Measurements from ENCODE around the gene FHOD1.

The FHOD1 gene

DNA sequence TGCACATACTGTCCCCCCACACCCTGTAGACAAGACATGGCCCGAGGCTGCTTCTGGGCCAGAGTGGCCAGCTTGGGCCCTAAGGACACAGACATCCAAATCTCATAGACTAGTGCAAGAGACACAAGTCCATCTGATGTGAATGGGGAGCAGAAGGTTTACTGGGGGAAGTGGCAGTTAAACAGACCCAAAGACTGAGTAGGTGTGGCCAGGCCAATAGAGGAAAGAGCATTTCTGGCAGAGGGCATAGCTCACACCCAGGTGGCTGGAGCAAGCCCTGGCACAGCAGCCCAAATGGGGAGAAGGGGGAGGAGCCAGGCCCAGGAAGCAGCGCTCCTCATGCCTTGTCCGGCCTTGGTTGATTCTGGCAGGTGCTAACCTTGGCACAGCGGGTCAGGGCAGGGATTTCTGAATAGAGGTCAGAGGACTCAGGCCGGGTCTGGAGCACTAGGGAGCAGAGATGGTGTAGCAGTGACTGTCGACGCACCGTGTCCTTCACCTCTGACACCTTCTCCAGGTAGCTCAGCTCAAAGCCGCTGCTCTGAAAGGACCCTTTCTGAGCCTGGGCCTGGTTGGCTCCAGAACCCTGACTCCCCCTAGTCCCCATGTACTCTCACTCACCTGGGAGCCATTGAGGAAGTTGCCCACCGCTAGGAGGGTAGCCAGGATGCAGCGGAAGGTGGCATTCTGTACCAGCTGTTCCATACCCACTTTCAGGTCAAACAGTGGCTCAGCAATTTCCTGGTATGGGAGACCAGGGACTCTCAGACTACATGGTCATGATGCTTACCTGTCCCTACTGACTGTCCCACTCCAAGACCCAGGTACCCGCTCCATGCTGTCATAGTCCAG, 16.2 kb downstream of the FHOD1 start:
- DNase-seq (ENCODE audit: low spot score), result no peak

DNA sequence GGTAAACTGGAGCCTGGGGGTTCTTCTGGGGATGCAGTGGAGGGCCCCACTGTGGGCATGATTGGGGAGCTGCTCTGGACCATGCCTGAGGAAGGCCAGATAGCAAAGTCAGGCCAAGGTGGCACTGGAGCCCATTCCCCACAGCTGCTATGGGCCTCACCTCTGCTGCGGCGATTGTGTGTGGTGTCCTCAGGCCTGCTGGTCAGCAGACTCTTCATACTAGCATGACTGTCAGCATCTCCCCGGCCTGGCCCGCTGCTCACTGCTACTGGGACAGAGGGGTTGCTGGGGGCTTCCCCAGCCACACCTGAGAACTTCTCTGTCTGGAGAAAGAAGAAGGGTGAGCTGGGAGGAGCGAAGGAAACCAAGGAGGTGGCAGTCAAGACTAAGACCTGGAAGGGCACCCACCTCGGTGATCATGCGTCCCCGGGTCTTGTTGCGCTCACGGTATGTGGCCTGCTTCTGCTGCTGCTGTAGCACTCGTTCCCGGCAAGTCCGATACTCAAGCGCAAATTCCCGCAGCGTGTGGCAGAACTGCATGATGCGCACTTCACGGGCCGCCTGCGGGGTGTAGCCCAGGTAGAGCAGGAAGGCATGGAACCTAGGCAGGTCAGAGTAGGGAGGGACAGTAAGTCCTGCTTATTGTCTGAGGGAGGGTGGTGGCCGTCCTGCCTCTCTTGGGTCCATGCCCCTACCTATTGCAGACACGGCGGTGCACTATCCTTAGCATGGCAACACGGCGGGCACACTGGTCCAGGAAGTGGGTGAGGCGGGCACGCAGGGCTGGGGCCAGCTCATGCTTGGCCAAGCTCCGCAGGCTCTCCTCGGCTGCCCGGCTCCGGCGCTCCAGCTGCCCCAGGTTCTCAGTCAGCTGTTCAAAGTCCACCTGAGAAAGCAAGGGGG, 17.1 kb downstream of the FHOD1 start:
- no peak for DNase-seq (ENCODE audit: low spot score)

DNA sequence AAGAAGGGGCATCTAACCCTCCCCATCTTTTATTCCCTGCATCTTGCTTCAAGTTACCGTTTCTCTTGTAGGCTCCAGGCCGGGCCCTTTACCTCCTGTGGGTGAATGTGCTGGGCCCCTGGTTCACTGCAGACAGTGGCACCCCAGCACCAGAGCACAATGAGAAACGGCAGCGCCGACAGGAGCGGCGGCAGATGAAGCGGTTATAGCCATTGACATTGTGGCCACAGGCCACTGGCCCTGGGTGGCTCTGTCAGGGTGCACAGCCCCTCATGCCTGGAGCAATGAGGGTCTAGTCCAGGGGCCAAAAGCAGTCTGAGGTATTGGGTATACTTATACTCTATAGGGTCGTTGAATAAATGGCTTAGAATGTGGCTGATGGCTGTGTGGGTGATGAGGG, 18.4 kb downstream of the FHOD1 start:
- no peak for DNase-seq (ENCODE audit: low spot score)

DNA sequence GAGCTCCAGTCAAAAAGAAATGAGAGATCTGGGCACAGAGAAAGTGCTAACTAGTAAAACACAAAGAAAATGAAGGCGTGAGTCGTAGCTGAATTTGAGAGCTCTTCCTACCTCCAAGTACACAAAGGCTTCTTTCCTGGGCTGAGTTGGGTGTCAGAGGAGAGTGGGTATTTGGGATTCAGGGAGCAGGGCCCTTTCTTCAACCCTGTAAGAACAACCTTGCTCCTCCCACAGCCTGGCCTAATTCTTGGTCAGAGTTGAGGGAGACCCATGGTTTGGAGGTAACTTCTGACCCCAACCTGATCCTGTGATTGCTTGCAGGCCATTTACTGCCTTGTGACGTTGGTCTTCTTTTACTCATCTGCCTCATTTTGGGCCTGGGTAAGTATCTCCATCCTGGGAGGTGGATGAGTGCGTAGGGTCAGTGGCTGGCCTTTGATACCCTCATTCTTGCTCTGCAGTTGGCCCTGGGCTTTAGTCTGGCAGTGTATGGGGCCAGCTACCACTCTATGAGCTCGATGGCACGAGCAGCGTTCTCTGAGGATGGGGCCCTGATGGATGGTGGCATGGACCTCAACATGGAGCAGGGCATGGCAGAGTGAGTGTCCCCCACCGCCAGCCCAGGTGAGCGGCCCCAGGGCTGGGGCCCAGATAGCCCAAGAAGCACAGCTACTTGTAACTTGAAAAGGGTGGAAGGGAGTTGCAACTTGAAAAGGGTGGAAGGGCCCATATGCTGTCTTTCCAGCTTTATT, 19.1 kb downstream of the FHOD1 start:
- DNase-seq (ENCODE audit: low spot score), result no peak

DNA sequence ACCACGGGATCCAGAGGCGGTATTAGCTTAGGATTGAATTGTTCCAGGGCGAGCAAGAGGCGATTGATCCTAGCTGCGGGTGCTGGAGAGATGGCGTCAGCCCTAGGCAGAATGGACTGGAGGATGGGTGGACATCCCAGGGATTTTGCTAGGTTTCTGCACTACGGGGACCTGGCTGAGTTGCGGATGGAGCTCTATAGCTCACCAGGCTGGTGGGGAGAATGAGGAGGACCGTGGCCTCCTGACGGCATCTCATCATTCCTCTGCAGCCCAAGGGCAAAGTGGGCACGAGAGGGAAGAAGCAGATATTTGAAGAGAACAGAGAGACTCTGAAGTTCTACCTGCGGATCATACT, 19.7 kb downstream of the FHOD1 start:
- no peak for DNase-seq (ENCODE audit: low spot score)

DNA sequence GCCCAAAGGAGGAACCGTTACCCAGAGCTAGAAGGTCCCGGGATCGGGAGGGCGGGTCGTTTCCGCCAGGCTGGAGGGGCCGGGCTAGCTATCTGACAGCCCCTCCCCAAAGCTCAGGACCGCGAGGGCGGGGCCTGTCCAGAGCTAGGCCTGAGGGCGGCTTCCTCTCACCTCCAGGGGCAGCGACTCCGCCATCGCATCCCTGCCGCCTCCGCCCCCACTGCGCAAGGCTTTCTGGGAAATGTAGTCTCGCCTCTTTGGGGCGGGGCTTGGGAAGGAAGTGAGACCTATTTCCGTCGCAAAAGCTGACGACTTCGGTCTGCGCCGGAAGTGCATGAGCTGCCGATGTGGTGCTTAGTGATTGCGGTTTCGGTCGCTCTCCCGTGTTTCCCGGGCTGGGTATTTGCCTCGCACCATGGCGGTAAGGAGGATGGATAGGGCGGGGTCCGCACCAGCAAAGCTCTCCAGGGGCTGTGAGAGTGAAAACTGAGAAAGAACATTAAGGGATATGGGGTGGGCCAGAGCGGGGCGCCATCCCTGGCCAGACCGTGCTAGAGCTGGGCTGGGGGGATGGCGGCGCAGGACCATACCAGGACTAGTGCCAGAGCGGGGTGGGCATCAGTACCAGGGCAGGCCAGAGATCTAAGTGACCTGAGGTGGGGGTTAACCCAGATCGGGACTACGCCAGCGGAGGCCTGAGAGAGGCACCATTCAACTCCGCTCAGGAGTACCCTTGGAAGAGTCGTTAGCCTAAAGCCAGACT, 20.3 kb downstream of the FHOD1 start, which contains the start of gene TMEM208:
Gene TMEM208, plus strand, starts transcription at position 327 of the 763 bp plus-strand sequence. Its CDS starts 89 bp downstream, at position 416.
- peak; percentile 99 for DNase-seq (ENCODE audit: low spot score)

DNA sequence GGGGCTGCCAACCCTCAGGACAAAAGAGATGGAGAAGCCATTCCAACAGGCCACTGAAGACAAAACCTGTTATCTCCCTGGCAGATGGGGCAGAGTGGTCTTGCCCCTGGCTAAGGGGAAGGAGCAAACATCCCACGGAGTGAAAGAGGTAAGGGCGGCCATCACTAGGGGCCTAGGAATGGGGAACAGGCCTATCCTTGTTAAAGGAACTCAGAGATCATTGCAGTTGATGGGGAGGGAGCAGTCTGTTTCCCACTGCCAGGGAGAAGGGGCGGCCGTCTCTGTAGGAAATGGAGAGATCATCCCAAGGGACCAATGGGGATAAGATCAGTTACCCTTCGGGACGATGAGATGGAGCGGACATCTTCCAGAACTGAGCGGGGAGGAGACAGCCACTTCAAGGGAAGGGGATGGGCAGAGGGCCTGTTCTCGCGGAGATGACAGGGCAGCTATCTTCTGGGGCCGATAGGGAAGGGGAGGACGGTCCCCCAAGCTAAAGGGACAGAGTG, 20.9 kb downstream of the FHOD1 start:
- no peak for DNase-seq (ENCODE audit: low spot score)

DNA sequence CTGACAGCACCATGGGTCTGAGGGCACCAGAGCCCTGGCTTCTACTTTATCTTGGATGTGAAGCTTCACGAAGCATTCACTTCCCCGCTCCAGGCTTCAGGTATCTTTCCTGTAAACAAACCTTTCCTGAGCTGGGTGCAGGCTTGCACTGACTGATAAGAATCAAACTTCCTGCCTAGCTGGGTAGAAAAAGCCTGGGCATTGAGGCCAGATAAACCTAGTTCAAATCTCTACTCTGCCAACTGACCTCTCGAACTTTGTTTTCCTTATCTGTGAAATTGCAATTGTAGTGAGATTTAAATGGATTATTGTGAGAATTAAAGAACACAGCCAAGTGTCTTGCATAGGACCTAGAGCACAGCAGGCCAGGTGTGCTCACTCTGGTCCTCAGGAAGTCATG, 23.3 kb downstream of the FHOD1 start:
- no peak for DNase-seq (ENCODE audit: low spot score)

DNA sequence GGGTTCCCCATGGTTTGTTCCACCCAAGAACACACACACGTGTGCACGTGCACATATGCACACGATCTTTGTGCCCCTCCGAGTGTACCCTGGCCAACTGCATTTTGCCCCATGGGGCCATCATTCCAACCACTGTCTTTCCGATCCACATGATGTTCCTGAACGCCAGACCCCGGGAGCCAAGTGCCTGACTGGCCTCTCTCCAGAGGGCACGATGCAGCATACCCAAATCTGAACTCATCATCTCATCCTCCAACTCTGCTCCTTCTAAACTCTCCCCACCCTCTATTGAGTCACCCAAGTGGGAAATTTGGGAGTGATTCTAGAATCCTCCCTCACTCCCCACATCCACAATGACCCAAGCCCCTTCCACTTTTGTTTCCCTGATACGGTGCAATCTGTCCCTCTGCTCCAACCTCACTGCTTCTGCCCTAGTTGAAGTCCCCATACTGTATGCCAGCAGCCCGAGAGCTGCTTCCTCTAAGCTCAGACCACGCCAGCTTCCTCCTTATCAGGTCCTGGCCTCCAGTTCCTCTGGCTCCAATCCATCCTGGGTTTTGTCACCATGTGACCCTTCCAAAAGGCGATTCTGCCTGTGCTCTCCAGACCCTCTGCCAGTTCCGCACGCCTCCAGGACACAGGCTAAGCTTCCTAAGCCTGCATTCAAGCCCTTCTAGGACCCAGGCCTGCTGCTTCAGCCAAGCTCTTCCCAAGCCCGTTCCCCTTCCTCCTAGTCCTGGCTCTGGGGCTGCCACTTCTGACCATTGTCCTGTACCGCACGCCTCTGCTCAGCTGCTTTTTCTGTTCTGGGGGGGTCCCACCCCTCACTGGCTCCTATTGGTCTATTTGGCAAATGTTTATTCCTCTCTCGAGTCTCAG, 30.4 kb downstream of the FHOD1 start:
- no peak for DNase-seq (ENCODE audit: low spot score)

DNA sequence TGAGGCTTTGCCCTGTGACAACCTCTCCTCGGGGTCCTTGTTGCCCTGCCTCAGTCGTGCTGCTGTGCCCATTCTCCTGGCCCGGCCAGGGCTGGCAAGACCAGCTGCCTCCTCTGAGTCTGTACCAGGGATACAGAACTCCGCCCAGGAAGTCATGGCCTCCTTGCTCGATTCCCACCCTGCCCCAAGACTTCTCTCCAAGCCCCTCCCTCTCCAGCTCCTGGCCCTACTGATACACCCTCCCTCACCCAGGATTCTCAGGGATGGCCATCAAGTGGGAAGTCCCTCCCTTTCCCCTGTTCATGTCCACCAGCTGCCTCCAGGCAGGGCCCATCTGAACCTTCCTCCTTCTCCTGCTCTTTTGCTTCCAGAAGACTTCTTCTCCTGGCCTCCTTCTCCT, 31.6 kb downstream of the FHOD1 start:
- DNase-seq (ENCODE audit: low spot score), result no peak

DNA sequence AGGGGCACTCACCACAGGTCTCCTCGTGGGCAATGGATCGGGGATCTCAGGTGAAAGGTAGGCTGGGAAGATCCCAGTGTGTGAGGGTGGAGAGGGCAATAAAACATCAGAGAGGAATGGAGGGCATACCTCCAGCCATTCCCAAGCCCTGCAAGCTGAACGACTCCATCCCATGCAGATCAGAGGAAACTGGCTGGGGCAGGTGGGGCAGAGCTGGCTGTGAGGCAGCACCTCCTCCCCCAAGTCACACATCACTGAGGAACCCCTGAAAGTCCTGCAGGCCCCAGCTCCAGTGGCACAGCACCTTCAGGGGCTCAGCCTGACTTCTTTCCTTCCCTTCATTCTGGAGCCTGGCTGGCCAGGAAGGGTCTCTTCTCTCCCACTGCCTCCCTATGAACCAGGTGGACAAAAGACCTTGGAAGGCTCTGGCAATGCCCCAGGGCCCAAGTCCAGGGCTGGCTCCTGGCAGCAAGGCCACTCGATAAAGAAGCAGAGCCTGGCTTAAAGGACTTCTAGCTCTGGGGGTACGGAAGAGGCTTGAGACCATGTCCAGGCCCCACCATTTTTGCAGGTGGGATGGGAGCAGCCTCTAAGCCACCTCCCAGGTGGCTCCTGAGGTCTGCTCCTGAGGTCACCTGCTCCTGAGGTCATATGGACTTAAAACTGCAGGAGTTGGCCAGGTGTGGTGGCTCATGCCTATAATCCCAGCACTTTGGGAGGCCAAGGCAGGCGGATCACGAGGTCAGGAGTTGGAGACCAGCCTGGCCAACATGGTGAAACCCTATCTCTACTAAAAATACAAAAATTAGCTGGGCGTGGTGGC, 33.9 kb downstream of the FHOD1 start:
- DNase-seq (ENCODE audit: low spot score), result no peak

DNA sequence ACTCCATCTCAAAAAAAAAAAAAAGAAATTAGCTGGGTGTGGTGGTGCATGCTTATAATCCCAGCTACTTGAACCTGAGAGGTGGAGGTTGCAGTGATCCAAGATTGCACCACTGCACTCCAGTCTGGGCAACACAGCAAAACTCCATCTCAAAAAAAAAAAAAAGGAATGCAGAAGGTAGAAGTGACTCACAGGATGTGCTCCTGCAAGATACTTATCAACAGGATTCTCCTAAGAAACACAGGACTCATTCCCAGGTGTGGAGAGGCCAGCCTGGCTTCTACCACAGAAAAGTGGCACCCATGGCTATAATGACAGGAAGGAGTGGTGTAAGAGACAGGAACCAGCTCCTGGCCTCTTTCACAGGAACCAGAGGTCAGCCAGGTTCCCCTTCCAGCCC, 34.5 kb downstream of the FHOD1 start:
- DNase-seq (ENCODE audit: low spot score), result no peak

DNA sequence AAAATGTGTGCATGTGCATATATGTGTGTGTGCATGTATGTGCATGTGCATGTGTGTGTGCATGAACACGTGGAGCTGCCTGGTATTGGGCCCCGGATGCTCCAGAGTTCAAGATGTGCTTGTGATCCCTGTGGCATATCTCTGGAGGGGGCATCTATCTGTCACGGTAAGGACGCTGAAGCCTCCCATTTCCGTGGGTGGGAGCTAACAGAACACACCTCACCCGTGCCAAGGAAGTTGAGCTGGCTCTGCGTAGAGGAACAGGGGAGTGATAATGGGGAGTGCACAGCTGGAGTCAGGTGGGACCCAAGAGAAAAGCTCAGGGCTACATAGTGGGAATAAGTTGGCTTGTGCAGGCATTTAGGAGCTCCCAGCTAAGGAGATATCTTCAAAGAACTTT, 35.6 kb downstream of the FHOD1 start:
- DNase-seq (ENCODE audit: low spot score), result no peak

DNA sequence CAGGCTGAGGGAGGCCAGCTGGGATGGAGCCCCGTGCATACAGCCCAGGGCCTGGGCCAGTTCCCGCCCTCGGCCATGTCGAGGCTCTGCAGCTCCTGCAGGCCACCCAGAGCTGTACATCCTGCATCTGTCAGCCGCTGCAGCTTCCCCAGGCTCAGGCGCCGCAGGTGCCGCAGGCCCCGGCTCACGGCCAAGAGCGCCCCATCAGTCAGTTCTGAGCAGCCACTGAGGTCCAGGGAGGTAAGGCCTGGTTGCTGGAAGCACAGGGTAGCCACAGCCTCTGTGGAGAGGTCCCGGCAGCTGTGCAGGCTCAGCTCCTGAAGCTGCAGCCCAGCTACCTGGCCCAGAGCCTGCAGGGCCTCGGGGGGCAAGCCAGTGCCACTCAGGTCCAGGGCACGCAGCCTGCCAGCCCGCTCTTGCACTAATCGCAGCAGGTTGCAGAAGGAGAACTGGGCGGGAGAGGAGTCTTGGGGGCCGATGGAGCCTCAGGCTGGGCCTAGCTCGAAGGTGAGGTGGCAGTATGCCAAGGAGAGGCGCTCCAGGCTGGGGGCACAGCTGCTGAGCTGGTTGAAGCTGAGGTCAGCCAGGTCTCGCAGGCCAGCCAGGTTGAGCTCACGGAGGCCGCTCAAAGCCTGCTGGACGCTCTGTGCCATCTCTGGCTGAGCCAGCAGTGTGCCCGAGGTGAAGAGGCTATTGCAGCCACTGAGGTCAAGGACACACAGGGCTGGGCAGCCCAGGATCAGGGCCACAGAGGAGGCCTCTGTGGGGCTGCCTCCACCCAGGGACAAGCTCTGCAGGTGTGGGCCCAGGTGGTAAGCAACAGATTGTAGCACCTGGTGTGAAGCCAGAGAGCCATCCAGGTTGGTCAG, 37.0 kb downstream of the FHOD1 start:
- no peak for DNase-seq (ENCODE audit: low spot score)

DNA sequence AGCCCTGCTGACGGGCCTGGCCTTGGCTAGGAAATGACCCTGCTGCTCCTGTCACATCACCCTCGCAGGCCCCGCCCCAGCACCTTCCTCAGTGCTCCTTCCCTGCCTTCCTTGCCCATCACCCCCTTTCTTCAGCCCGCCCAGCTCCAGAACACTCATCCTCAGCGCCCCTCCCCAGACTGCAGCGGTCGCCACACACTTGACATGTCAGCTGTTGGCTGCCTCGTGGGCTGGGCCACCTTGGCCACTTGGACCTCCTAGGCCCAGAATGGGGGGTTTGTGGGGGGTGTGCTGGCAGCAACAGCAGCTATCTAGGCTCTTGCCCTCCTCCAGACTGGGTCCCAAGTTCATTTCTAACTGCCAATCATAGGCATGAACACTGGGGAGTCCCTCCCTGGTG, 37.7 kb downstream of the FHOD1 start:
- no peak for DNase-seq (ENCODE audit: low spot score)

DNA sequence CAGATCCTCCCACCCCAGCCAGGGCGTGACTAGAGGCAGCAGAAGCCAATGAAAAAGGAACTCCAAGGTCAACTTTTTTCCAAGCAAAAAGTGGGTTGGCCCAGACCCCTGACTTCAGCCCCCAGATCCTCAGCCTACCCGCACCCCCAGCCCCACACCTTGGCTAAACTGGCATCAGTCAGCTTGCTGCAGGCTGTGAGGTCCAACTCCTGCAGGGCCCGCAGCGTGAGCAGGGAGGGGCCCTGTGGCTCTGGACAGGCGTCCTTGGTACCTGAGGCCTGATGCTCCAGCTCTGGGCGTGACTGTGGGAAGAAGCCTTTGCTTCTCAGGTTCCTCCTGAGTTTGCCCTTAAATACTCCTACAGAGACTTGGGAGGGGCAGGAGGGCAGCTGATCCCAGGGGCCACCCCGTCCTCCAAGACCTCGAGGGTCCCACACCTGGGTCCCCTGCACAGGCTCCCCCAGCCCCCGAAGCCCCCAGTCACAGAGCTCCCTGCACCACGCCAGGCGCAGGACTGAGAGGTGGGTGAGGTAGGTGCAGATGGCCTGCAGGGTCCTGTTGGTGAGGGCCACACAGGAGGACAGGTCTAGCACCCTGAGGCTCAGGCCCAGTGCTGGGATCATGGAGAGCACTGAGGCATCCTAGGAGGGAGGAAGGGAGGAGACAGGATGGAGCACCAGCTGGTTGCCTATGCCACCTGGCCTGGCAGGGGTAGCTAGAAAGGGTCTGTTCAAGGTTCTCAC, 39.0 kb downstream of the FHOD1 start:
- no peak for DNase-seq (ENCODE audit: low spot score)

DNA sequence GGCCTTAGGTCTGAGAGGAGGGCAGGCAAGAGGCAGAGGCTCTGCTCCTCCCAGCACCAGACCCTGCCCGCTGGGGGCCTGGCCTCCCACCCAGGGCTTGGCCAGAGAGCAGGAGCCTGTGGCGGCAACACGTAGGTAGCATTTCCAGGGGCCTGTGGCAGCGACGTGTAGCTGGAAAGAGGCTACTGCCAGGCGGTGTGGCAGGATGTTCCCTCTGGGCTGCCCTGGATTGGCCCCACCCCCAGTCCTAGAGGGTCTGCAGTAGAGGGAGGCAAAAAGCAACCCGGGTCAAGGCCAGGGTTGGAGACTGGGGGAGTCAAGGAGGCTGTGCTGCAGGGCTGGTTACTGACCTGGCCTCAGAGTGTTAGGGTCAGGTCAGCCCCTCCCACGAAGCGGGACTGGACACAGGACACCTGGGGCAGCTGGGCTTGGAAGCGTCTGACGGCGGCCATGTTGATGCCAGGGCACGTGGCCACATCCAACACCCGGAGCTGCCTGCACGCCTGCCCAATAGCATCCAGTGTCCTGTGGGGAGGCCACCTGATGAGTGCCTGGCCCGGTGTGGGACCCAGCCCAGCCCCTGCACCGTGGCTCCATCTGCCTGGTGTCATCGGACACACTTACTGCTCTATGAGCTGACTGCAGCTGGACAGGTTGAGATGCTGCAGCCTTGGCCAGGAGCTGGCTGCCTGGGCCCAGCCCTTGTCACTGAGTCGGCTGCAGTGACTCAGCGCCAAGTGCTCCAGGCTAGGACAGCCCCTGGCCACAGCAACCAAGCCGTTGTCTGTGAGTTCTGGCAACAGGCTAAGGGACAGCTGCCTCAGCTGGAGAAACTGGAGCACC, 39.8 kb downstream of the FHOD1 start:
- DNase-seq (ENCODE audit: low spot score), result no peak
